ENCODE results near the gene ASB15.

Gene ASB15

GRCh38 chr7:123637878-123638277, 36.3 kb downstream of the ASB15 start:
- DNase-seq: no peak

GRCh38 chr7:123639631-123640030, 38.0 kb downstream of the ASB15 start:
- no peak for DNase-seq

GRCh38 chr7:123640583-123640982, 39.0 kb downstream of the ASB15 start:
- no peak for DNase-seq

DNA sequence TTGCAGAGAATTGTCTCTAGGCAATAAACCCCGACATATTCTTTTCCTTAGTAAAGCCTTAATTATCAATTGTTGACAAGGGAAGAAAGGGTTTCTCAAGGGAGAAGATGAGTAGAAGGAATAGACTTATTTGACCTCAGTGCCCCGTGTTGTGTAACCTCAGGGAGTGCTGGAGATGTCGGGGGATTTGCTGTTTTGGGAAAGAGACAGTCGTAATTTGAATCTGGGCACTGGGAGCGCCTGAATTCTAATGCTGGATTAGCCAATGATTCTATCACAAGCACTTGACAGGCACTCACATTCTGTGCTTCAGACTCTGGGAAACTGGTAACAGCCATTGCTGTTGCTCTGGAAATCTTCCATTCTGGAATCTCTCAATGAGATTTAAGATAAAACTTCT, 40.3 kb downstream of the ASB15 start:
- DNase-seq: no peak

DNA sequence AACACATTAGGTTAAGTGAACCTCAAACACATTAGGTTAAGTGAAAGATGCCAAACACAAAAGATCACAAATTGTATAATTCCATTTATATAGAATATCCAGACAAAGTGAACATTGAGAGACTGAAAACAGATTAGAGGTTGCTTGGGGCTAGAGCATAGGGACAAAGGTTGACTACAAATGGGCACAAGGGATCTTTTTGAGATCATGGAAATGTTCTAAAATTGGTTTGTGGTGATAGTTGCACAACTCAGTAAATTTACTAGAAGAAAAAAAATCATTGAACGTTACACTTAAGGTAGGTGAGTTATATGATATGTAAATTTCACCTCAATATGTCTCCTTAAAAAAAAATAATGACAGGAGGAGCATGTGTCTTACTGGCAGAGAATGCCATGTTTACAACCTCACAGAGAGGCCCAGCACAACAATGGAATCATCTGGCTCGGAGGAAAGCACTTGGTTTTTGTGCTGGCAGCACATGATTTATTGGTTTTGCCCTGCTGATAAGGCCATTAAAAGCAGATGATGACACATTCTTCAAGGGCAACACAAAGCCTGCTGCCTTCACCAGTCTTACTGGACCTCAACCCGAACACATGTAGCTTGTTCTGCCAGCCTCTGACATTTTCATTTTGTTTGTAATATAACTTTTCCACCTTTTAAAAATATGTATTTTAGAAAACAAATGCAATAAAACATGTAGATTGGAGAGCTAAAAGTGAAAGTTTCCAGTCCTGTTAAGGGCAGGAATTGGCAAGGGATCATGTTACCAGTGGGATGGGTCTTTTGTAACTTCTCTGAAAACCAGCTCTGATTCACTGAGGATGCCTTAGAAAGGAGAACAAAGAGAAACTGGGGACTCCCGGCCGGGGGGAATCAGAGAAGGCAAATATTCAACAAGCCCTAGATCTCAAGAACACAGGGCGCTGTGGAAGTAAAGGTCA, 42.1 kb downstream of the ASB15 start:
- DNase-seq: no peak

GRCh38 chr7:123645516-123645915, 43.9 kb downstream of the ASB15 start:
- no peak for DNase-seq

DNA sequence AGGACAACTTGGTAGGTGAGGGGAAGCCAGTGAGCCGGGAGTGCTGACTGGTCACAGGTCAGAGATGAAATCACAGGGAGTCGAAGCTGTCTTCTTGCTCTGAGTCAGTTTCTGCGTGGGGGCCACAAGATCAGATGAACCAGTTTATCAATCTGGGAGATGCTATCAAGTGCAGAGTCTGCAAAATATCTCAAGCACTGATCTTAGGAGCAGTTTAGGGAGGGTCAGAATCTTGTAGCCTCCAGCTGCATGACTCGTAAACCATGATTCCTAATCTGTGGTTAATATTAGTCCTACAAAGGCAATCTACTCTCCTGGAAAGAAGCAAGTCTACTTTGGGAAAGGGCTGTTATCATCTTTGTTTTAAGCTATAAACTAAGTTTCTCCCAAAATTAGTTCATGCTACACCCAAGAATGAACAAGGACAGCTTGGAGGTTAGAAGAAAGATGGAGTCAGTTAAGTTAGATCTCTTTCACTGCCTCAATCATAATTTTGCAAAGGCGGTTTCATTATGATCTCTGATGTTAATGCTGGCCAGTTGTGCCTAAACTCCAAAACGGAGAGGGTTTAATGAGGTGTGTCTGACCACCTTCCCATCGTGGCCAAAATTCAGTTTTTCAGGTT, 45.6 kb downstream of the ASB15 start:
- no peak for DNase-seq

- DNase-seq: no peak
Measured at GRCh38 chr7:123649964-123650363, 48.3 kb downstream of the ASB15 start.

DNA sequence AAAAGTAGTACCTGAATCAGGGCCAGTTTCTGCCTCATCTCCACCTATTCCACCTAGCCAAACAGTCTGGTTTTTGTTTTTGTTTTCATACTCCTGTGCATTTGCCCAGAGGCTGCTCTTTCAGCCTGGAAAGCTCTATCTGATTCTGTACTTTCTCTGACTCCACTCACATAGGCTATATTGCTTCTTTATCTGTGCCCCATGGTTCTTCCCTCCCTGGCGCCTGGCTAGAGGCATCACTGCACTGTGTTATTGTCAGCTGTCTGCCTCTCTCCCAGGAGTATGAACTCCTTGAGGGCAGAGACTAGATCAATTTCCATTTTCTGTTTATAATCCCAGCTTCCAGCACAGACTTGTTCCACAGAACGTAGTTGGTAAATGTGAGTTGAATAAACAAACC, 49.0 kb downstream of the ASB15 start:
- no peak for DNase-seq

GRCh38 chr7:123652406-123652805, 50.8 kb downstream of the ASB15 start:
- no peak for DNase-seq

- DNase-seq: no peak
Measured at GRCh38 chr7:123653162-123653561, 51.5 kb downstream of the ASB15 start.

DNA sequence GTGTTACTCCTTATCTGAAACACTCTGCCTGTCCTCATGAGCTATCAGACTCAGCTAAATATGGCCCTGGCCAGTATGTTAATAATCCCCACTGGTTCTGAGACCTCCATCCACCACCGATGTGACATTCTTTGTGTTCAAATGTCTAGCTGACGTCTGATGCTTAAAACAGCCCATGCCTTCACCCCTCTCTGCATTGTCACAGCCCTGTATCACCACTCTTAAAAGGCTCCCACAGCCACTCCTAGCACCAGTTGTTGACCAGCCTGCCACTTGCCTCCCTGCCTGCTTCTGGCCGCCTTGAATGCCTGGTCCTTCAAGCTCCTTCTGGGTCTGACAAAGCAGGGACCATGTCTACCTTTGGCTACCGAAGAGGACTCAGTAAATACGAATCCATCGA, 54.0 kb downstream of the ASB15 start, which contains the start of gene LMOD2:
TSS of gene LMOD2 (plus strand) at position 253 of the 400 bp plus-strand sequence. CDS start at position 351, 98 bp downstream.
- DNase-seq: no peak

GRCh38 chr7:123656544-123657303, 55.1 kb downstream of the ASB15 start:
- no peak for DNase-seq

- no peak for DNase-seq
Measured at GRCh38 chr7:123657304-123657685, 55.7 kb downstream of the ASB15 start.

GRCh38 chr7:123658023-123658422, 56.4 kb downstream of the ASB15 start:
- DNase-seq: no peak

- no peak for DNase-seq
Measured at GRCh38 chr7:123660514-123661354, 59.1 kb downstream of the ASB15 start.

GRCh38 chr7:123661765-123662164, 60.1 kb downstream of the ASB15 start:
- DNase-seq: no peak

DNA sequence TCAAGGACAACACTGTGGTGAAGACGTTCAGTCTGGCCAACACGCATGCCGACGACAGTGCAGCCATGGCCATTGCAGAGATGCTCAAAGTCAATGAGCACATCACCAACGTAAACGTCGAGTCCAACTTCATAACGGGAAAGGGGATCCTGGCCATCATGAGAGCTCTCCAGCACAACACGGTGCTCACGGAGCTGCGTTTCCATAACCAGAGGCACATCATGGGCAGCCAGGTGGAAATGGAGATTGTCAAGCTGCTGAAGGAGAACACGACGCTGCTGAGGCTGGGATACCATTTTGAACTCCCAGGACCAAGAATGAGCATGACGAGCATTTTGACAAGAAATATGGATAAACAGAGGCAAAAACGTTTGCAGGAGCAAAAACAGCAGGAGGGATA, 60.7 kb downstream of the ASB15 start:
- DNase-seq: no peak

GRCh38 chr7:123662755-123663154, 61.1 kb downstream of the ASB15 start:
- no peak for DNase-seq

DNA sequence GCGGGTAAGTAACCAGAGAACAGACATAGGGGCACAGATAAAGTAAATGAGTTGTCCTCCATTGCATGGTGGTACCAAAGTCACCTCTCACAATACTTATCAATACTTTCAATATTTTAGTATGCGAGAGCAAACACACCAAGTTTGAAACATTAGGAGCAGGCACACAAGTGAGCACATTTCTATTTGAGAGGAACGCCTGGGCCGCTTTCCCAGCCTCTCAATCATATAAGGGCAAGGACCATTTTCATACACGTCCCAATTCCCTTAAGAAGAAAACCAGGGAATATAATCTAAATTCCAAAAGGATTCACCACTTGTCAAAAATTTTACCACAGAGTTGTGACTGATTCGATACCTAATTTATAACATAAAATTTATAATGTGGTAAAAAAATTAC, 61.6 kb downstream of the ASB15 start:
- no peak for DNase-seq

DNA sequence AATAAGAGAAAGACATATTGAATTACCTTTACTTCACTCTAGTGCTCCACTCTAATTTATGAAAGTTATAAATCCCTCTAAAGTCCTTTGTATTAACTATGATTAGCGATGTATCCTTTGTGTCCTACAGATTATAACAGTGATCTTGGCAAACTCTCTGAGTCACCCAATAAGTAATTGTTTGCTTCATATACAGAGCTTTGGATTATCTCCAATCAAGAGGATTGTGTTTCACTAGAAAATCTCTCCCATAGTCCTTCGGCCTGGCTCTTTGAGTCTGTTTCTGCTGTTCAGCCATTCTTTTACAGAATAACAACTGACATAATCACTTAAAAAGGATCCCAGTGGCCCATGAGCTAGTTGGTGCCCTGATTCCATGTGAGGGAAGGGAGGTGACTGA, 63.5 kb downstream of the ASB15 start:
- DNase-seq: no peak

DNA sequence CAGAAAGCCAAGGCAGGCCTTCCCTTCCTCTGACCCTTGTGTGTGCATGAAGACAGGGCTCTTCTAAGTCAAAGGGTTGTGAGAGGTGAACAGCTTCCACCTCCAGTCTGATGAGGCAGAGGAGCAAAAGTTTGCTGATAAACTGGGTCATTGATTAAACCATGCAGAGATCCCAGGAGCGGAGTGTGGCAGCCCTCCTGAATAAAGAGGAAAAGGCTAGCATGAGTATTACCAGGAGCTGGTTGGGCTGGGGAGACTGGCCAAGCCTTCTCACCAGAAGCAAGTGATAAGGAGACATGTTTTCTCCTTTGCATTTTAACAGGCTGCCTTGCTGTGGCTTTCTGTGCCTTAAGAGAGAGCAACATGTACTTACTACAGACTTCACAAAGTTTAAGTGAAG, 64.3 kb downstream of the ASB15 start:
- no peak for DNase-seq

DNA sequence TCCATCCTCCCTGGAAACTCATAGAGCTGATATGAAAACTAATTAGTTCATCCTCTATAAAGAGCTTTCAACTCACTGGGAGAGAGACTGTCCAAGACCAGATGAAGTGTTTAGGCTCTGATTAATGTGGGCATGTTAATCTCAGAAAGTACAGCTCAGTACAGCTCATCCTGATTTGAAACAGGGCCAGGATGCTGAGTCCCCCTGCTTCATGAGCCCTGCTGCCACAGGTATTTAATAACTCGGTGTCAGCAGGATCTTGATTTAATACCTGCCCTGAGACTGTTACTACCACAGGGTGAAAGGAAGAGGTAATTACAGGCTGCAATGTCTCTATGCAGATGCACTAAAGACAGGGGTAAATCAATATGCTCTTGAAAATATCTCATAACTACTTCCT, 64.9 kb downstream of the ASB15 start:
- DNase-seq: no peak
